NCI-H526 (cell line): ENCODE measurements around the gene DHRSX.
"Not testable (repeated sequence)": the region's sequence is repeated elsewhere in the genome, so short reads cannot be mapped to it uniquely, and the experiment has no call there.

Source experiments
- DNase-seq, 2 experiments: peaks; one replicate each; lab custom pipeline; 2025; lab: John Stamatoyannopoulos, UW

DHRSX gene

GRCh38 chrX:2395261-2395992 lies 105.3 kb downstream of the DHRSX start:
- DNase-seq: no peak

- DNase-seq: no peak
These were observed 108.7 kb downstream of the DHRSX start for GRCh38 chrX:2391869-2392606.

- no peak for DNase-seq
These were observed 110.0 kb downstream of the DHRSX start for GRCh38 chrX:2390754-2391153.

GRCh38 chrX:2389731-2390130 lies 111.0 kb downstream of the DHRSX start:
- not testable (repeated sequence) for DNase-seq

GRCh38 chrX:2389324-2389723 lies 111.5 kb downstream of the DHRSX start:
- DNase-seq: no peak

GRCh38 chrX:2388669-2389068 lies 112.1 kb downstream of the DHRSX start:
- DNase-seq: no peak

- no peak for DNase-seq
These were observed 113.0 kb downstream of the DHRSX start for GRCh38 chrX:2387614-2388239.

GRCh38 chrX:2385224-2385623 lies 115.6 kb downstream of the DHRSX start:
- DNase-seq: no peak

GRCh38 chrX:2384486-2384885 lies 116.3 kb downstream of the DHRSX start:
- DNase-seq: no peak

GRCh38 chrX:2383735-2384134 lies 117.0 kb downstream of the DHRSX start:
- DNase-seq: no peak

- no peak for DNase-seq
These were observed 117.6 kb downstream of the DHRSX start for GRCh38 chrX:2383144-2383543.

- DNase-seq: not testable (repeated sequence)
These were observed 118.2 kb downstream of the DHRSX start for GRCh38 chrX:2382433-2383048.

- DNase-seq: no peak
These were observed 124.6 kb downstream of the DHRSX start for GRCh38 chrX:2376166-2376565.

GRCh38 chrX:2374086-2374485 lies 126.7 kb downstream of the DHRSX start:
- no peak for DNase-seq

- DNase-seq: no peak
These were observed 127.2 kb downstream of the DHRSX start for GRCh38 chrX:2373615-2374014.

GRCh38 chrX:2371026-2371711 lies 129.6 kb downstream of the DHRSX start:
- DNase-seq: no peak

GRCh38 chrX:2370456-2370855 lies 130.3 kb downstream of the DHRSX start:
- no peak for DNase-seq

- no peak for DNase-seq
These were observed 131.6 kb downstream of the DHRSX start for GRCh38 chrX:2369206-2369605.

- no peak for DNase-seq
These were observed 140.0 kb downstream of the DHRSX start for GRCh38 chrX:2360731-2361130.

- DNase-seq: not testable (repeated sequence)
These were observed 141.3 kb downstream of the DHRSX start for GRCh38 chrX:2359522-2359921.

GRCh38 chrX:2351999-2352995 lies 148.5 kb downstream of the DHRSX start:
- no peak for DNase-seq
